HG03064 (cell line): Measurements from ENCODE around the gene CNBD2.
"Not testable (repeated sequence)": the region's sequence is repeated elsewhere in the genome, so short reads cannot be mapped to it uniquely, and the experiment has no call there.

Source experiments
- ATAC-seq: cut with Tn5 transposase; IDR thresholded peaks from one replicate; pipeline ENCODE4 v1.9.1; 2021; ENCODE audit warnings: low read depth; ENCODE audit not compliant: unreplicated experiment

The CNBD2 gene

GRCh38 chr20:36017048-36017951 lies 48.9 kb downstream of the CNBD2 start:
- ATAC-seq, result no peak

GRCh38 chr20:36018208-36018988 lies 50.0 kb downstream of the CNBD2 start:
- ATAC-seq, result no peak

GRCh38 chr20:36026131-36026530 lies 57.7 kb downstream of the CNBD2 start:
- not testable (repeated sequence) for ATAC-seq

- ATAC-seq, result no peak
These were observed 59.9 kb downstream of the CNBD2 start for GRCh38 chr20:36028106-36028808.

- ATAC-seq, result no peak
These were observed 61.8 kb downstream of the CNBD2 start for GRCh38 chr20:36030149-36030548.

- no peak for ATAC-seq
These were observed 63.4 kb downstream of the CNBD2 start for GRCh38 chr20:36031806-36032205.

- no peak for ATAC-seq
These were observed 66.5 kb downstream of the CNBD2 start for GRCh38 chr20:36034875-36035274.

GRCh38 chr20:36035745-36036144 lies 67.4 kb downstream of the CNBD2 start:
- no peak for ATAC-seq

- ATAC-seq, result no peak
These were observed 68.3 kb downstream of the CNBD2 start for GRCh38 chr20:36036688-36037087.

- ATAC-seq, result no peak
These were observed 72.2 kb downstream of the CNBD2 start for GRCh38 chr20:36040571-36040970.

GRCh38 chr20:36043441-36043840 lies 75.1 kb downstream of the CNBD2 start:
- ATAC-seq, result no peak

GRCh38 chr20:36043892-36044515 lies 75.6 kb downstream of the CNBD2 start:
- ATAC-seq, result no peak

GRCh38 chr20:36045373-36045714 lies 77.0 kb downstream of the CNBD2 start:
- ATAC-seq, result no peak

GRCh38 chr20:36046073-36046798 lies 77.8 kb downstream of the CNBD2 start:
- not testable (repeated sequence) for ATAC-seq

- not testable (repeated sequence) for ATAC-seq
These were observed 81.0 kb downstream of the CNBD2 start for GRCh38 chr20:36049408-36049807.

- ATAC-seq, result peak; percentile 89
These were observed 82.3 kb downstream of the CNBD2 start for GRCh38 chr20:36050436-36051317.

GRCh38 chr20:36051318-36052116 lies 83.1 kb downstream of the CNBD2 start:
- ATAC-seq, result no peak

GRCh38 chr20:36052117-36052513 lies 83.7 kb downstream of the CNBD2 start:
- ATAC-seq, result no peak
